ENCODE data around the gene RHOBTB1. TPM values are rescaled to one million over a fixed set of nuclear protein-coding genes. Genes with fewer than 3 reads are reported as not detected.

RHOBTB1 gene
- total and polyA plus RNA-seq, 9 of the 15 experiments (the other 6 are each of a cell fraction or from before 2014, with no cell fraction given), result 1.7 to 11.7 (median 9.3) TPM

GRCh38 chr10:60977161-60978122 lies 33.5 kb upstream of the RHOBTB1 start (continued):
- TF ChIP-seq PBX2 (CRISPR knock-in tag; IDR thresholded peaks at IDR 0.05; ENCODE audit: low read depth) (no peak), PBX2 (tag; conservative IDR thresholded peaks at IDR 0.05; ENCODE audit: low read depth) (0 out of 2 replicates have a peak, but pooled peaks have one; percentile 11), SP2 (IDR thresholded peaks at IDR 0.05; ENCODE audit: extremely low read depth, low read depth, low read length, poor library complexity, severe bottlenecking) (no peak), SMAD1 (IDR thresholded peaks at IDR 0.05; ENCODE audit: low read depth, low read length, partially characterized antibody) (no peak), DPF2 (IDR thresholded peaks at IDR 0.05) (0 out of 2 replicates have a peak, but pooled peaks have one; percentile 23), XRCC3 (IDR thresholded peaks at IDR 0.05) (no peak; the same call in 1 of the 2 replicates), ZNF584 (CRISPR knock-in tag; IDR thresholded peaks at IDR 0.05; ENCODE audit: low read depth) (peak; percentile 34; the same call in 1 of the 2 replicates), PCBP1 (IDR thresholded peaks at IDR 0.05; ENCODE audit: low read depth, low read length, poor library complexity, severe bottlenecking) (no peak), ZNF398 (CRISPR knock-in tag; IDR thresholded peaks at IDR 0.05) (no peak), E2F5 (CRISPR knock-in tag; IDR thresholded peaks at IDR 0.05) (no peak), PKNOX1 (IDR thresholded peaks at IDR 0.05) (no peak), ARID1B (IDR thresholded peaks at IDR 0.05) (peak; percentile 38; the same call in 1 of the 2 replicates), ZNF75A (CRISPR knock-in tag; IDR thresholded peaks at IDR 0.05) (no peak), ATF1 (CRISPR knock-in tag; IDR thresholded peaks at IDR 0.05) (no peak), ATF1 (tag; IDR thresholded peaks at IDR 0.05) (no peak), MAFG (tag; conservative IDR thresholded peaks at IDR 0.05) (peak; percentile 37; the same call in 1 of the 2 replicates), ZBTB33 (CRISPR knock-in tag; IDR thresholded peaks at IDR 0.05) (no peak), BRD4 (IDR thresholded peaks at IDR 0.05) (no peak)

All from K562 (cell line).